VCaP (cell line): ENCODE data around the gene RCCD1.
"Not testable (repeated sequence)": the region's sequence is repeated elsewhere in the genome, so short reads cannot be mapped to it uniquely, and the experiment has no call there.

Source experiments
- H3K27ac ChIP-seq: fragments of 450-650 bp; 2 replicates; pipeline ENCODE4 v1.5.1; 2017
- TF ChIP-seq, protein P1 (sequence below): fragments of 450-650 bp; conservative IDR thresholded peaks from 2 replicates; pipeline ENCODE4 v1.5.1; 2017; ENCODE audit warnings: mild to moderate bottlenecking, moderate library complexity

RCCD1 gene

DNA sequence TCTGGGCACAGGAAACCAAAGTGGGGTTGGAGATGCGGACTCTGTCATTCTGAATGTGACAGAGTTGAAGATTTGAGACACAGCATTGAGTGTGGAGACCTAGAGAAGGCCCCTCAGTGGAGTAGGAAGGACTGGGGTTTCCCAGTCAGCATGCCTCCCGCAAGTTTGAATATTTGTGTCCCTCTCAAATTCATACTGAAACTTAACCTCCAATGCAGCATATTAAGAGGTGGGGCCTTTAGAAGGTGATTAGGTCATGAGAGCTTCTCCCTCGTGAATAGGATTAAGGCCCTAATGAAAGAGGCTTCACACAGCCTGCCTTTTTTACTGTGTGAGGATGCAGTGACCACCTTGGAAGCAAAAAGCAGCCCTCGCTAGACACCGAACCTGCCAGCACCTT lies 30.3 kb upstream of the RCCD1 start:
- H3K27ac ChIP-seq = no peak overlapping the region
- TF ChIP-seq, protein P1, sequence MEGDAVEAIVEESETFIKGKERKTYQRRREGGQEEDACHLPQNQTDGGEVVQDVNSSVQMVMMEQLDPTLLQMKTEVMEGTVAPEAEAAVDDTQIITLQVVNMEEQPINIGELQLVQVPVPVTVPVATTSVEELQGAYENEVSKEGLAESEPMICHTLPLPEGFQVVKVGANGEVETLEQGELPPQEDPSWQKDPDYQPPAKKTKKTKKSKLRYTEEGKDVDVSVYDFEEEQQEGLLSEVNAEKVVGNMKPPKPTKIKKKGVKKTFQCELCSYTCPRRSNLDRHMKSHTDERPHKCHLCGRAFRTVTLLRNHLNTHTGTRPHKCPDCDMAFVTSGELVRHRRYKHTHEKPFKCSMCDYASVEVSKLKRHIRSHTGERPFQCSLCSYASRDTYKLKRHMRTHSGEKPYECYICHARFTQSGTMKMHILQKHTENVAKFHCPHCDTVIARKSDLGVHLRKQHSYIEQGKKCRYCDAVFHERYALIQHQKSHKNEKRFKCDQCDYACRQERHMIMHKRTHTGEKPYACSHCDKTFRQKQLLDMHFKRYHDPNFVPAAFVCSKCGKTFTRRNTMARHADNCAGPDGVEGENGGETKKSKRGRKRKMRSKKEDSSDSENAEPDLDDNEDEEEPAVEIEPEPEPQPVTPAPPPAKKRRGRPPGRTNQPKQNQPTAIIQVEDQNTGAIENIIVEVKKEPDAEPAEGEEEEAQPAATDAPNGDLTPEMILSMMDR = no peak

DNA sequence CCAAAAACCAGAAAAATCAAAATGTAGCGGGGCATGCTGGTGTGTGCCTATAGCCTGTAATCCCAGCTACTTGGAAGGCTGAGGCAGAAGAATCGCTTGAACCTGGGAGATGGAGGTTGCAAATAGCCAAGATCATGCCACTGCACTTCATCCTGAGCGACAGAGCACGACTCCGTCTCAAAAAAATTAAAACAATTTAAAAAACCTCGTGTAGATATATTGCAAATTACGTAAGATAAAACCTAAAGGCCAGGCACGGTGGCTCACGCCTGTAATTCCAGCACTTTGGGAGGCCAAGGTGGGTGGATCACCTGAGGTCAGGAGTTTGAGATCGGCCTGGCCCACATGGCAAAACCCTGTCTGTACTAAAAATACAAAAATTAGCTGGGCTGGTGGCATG lies 27.9 kb upstream of the RCCD1 start:
- not testable (repeated sequence) for H3K27ac ChIP-seq

DNA sequence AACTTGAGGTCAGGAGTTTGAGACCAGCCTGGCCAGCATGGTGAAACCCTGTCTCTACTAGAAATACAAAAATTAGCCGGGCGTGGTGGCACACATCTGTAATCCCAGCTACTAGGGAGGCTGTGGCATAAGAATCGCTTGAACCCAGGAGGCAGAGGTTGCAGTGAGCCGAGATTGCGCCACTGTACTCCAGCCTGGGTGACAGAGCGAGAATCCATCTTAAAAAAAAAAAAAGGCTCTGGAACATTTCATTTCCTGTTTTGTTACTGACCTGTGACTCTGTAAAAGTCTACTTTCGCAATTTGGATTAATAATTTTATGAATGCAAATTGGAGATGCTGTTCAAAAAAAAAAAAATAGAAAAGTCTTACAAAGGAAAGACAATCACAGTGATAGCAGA lies 26.6 kb upstream of the RCCD1 start:
- not testable (repeated sequence) for H3K27ac ChIP-seq

- peak overlapping the region; percentile 94 for H3K27ac ChIP-seq
- TF ChIP-seq, protein P1 = no peak
Measured at GRCh38 chr15:90929246-90930019, 25.3 kb upstream of the RCCD1 start.

DNA sequence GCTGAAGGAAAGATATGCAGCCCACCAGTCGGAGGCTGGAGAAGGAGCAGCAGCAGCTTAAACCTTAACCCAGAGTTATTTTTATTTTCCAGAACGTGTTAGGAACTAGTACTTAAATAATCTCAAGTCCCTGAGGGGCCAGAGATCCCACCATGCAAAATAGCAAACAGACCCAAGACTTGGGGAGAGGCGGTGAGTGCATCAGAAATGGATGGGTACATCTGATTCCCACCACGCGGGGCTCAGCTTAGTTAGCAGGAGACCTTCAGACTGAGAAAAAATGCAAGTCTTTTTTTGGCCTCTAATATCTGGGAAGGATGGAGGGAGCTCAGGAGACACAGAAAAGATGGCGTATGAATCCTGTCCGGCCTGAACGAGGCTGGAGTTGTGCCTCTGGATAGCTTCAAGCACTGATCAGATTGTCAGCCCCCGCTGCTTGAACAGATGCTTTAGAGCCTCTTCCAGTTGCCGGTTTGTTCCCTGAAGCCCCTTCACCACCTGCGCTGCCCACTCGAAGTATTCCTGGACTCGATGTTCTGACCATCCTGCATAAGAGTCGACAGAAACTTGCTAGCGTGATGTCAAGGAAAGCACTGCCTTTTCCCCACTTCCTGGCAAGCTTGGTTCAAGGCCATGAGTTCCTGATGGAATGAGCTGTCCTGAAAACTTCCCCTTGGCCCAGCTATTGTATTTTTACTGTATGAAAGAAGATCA lies 23.7 kb upstream of the RCCD1 start:
- TF ChIP-seq, protein P1 = no peak
- H3K27ac ChIP-seq = peak overlapping the region; percentile 94

DNA sequence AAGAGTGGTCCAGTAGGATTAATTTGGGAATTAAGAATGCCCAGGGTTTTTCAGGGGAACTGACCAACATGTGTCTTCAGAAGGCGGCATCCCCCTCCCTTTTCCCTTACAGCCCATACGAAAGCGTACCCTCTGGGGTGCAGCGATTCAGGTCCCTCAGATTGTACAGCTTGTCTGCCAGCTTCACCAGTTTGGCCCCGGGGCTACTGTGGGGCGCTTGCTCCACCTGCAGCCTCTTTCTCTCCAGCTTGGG lies 23.2 kb upstream of the RCCD1 start:
- TF ChIP-seq, protein P1 = no peak
- H3K27ac ChIP-seq = peak overlapping the region; percentile 94

GRCh38 chr15:90931828-90932659 lies 22.6 kb upstream of the RCCD1 start, which contains the start of gene HDDC3:
HDDC3 (minus strand) TSS chr15:90932549; CDS start chr15:90932540, 9 bp downstream.
- TF ChIP-seq, protein P1 = peak; percentile 99
- H3K27ac ChIP-seq = peak within 1 kb of the TSS; percentile 94

- TF ChIP-seq, protein P1 = no peak; the same call in 1 of the 2 replicates
- H3K27ac ChIP-seq = peak overlapping the region; percentile 94
Measured at GRCh38 chr15:90932660-90932991, 22.1 kb upstream of the RCCD1 start.
